SK-N-SH treated with all-trans-retinoic acid at 6 μM for 48 hours (cell line): Measurements from ENCODE around the gene UTS2R.

Source experiments
- ATAC-seq: fragments of 200-7000 bp; cut with Tn5 transposase; 3 replicates; pipeline ENCODE4 v1.9.1; 2020; ENCODE audit warnings: mild to moderate bottlenecking, moderate library complexity
- CSDC2 ChIP-seq: fragments of 250-450 bp; sonication (Bioruptor Pico); IDR thresholded peaks from 2 replicates; pipeline ENCODE4 v1.5.0; 2020; ENCODE audit warnings: mild to moderate bottlenecking, moderate library complexity
- ESRRG ChIP-seq: fragments of 250-450 bp; sonication (Bioruptor Pico); IDR thresholded peaks from 2 replicates; pipeline ENCODE4 v1.6.1; 2021; ENCODE audit warnings: mild to moderate bottlenecking
- OSR1 ChIP-seq: fragments of 250-450 bp; sonication (Bioruptor Pico); IDR thresholded peaks from 2 replicates; pipeline ENCODE4 v1.8.0; 2022; ENCODE audit warnings: moderate library complexity, mild to moderate bottlenecking, inconsistent platforms
- TCF4 ChIP-seq: fragments of 250-450 bp; sonication (Bioruptor Pico); IDR thresholded peaks from 2 replicates; pipeline ENCODE4 v1.8.0; 2021; ENCODE audit warnings: mild to moderate bottlenecking, moderate library complexity, borderline replicate concordance
- TOX ChIP-seq: fragments of 250-450 bp; sonication (Bioruptor Pico); IDR thresholded peaks from 2 replicates; pipeline ENCODE4 v1.8.0; 2021; ENCODE audit warnings: mild to moderate bottlenecking, moderate library complexity, borderline replicate concordance
- ZFP30 ChIP-seq: fragments of 450-650 bp; formaldehyde crosslinking; IDR thresholded peaks from 2 replicates; pipeline ENCODE4 v1.5.0; 2022; ENCODE audit warnings: mild to moderate bottlenecking, moderate library complexity
- ZNF565 ChIP-seq: fragments of 450-650 bp; formaldehyde crosslinking; conservative IDR thresholded peaks from 2 replicates; pipeline ENCODE4 v1.5.0; 2020; ENCODE audit warnings: low read depth, mild to moderate bottlenecking, moderate library complexity
- ZNF70 ChIP-seq: fragments of 450-650 bp; formaldehyde crosslinking; IDR thresholded peaks from 2 replicates; pipeline ENCODE4 v1.5.0; 2020; ENCODE audit warnings: mild to moderate bottlenecking, moderate library complexity
- TF ChIP-seq, protein P1 (sequence below): fragments of 250-450 bp; sonication (Bioruptor Pico); IDR thresholded peaks from 2 replicates; pipeline ENCODE4 v1.5.1; 2020; ENCODE audit warnings: low read depth, mild to moderate bottlenecking, moderate library complexity
- TF ChIP-seq, protein P2 (sequence below): fragments of 250-450 bp; sonication (Bioruptor Pico); IDR thresholded peaks from 2 replicates; pipeline ENCODE4 v1.8.0; 2021; ENCODE audit warnings: low read depth, mild to moderate bottlenecking, moderate library complexity, borderline replicate concordance

UTS2R gene

DNA sequence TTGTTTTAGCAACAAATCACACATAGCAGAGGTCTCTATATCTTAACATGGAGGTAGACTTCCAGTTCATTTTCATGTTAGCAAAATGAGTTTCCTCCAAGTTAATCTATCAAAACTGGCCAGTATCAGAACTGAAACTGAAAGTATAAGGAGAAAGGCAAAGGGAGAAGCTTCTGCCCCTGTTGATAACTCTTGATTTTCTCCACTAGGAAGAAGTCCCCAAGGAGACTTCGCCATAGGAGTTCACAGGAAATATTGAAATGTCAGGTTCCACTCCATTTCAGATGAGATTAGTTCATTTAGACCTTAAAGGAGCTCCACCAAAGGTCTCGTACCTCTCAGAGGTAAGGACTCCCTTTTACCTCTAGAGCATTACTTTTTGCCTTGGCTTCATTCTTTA is 48.0 kb downstream of the UTS2R start:
- no peak for TF ChIP-seq ZNF565 (CRISPR knock-in tag)
- no peak for TF ChIP-seq TCF4 (CRISPR knock-in tag)
- TF ChIP-seq TOX (CRISPR knock-in tag), result no peak
- no peak for ATAC-seq

DNA sequence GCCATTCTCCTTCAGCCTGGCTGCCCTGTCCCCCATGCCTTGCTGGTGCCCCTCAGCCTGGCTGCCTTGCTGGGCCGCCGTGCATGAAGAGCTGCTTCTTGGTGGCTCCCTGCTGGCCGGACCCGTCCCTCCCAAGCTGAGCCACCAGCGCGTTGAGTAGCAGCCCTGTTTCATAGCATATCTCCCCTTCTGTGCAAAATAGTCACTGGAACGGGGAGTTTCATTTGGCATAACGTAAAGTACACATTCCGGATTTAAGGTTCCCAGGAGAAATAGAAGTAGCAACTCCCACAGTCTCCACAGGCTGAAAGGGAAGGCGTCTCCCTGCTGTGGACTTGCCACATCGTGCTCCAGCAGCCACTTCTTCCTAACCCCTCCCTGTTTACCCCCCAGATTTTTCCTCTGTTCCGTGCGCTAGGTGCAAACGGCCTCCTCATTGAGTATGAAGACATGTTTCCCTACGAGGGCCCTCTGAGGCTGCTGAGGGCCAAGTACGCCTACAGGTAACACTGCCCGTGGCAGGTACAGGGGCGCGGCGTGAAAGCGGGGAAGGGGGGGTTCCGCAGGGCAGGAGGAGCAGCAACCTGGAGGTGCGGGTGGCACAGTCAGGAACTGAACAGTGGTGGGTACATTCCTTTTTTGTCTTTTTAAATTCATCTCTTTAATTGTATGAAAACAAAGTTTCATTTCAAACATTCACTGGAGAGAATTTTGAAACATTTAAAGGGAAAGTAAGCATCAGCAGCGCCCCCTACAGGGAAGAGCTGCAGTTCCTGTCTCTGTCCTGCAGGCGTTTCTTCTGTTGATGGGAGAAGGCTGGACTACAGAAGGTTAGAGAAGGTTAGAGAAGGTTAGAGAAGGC is 52.7 kb downstream of the UTS2R start:
- peak; percentile 75 for ATAC-seq
- TF ChIP-seq TCF4 (CRISPR knock-in tag), result no peak
- TF ChIP-seq OSR1, result no peak
- no peak for TF ChIP-seq ESRRG
- TF ChIP-seq, protein P1, sequence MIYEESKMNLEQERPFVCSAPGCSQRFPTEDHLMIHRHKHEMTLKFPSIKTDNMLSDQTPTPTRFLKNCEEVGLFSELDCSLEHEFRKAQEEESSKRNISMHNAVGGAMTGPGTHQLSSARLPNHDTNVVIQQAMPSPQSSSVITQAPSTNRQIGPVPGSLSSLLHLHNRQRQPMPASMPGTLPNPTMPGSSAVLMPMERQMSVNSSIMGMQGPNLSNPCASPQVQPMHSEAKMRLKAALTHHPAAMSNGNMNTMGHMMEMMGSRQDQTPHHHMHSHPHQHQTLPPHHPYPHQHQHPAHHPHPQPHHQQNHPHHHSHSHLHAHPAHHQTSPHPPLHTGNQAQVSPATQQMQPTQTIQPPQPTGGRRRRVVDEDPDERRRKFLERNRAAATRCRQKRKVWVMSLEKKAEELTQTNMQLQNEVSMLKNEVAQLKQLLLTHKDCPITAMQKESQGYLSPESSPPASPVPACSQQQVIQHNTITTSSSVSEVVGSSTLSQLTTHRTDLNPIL (CRISPR knock-in tag), result no peak
- no peak for TF ChIP-seq ZFP30 (CRISPR knock-in tag)
- TF ChIP-seq, protein P2, sequence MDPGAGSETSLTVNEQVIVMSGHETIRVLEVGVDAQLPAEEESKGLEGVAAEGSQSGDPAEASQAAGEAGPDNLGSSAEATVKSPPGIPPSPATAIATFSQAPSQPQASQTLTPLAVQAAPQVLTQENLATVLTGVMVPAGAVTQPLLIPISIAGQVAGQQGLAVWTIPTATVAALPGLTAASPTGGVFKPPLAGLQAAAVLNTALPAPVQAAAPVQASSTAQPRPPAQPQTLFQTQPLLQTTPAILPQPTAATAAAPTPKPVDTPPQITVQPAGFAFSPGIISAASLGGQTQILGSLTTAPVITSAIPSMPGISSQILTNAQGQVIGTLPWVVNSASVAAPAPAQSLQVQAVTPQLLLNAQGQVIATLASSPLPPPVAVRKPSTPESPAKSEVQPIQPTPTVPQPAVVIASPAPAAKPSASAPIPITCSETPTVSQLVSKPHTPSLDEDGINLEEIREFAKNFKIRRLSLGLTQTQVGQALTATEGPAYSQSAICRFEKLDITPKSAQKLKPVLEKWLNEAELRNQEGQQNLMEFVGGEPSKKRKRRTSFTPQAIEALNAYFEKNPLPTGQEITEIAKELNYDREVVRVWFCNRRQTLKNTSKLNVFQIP, result no peak

DNA sequence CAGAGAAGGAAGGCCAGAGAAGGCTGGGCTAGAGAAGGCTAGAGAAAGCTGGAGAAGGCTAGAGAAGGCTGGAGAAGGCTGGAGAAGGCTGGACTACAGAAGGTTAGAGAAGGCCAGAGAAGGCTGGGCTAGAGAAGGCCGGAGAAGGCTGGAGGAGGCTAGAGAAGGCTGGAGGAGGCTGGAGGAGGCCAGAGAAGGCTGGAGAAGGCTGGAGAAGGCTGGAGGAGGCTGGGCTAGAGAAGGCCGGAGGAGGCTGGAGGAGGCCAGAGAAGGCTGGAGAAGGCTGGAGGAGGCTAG is 53.2 kb downstream of the UTS2R start:
- no peak for ATAC-seq
- TF ChIP-seq CSDC2, result no peak
- no peak for TF ChIP-seq ZNF70 (CRISPR knock-in tag)
- TF ChIP-seq TCF4 (CRISPR knock-in tag), result no peak
